Measurements from ENCODE around the gene ZNF219.

Gene ZNF219

DNA sequence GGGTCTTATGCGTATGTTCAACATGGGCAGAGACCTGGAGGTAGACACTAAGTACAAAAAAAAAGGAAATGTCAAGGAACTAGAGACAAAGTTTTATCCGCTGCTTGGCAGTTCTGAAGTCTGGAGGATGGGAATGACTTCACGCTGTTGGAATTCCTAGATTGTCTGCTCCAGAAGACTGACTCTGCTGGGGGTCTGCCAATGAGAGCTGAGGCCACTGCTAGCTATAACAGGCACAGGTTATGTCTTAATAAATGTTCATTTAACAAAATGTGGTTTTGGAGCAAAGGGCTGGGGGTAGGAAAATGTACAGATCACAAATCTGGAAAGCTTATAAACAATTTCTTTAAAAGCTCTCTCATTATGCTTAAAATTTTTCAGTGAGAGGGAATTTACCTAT, 35.0 kb downstream of the ZNF219 start:
- no peak for FAIRE-seq

DNA sequence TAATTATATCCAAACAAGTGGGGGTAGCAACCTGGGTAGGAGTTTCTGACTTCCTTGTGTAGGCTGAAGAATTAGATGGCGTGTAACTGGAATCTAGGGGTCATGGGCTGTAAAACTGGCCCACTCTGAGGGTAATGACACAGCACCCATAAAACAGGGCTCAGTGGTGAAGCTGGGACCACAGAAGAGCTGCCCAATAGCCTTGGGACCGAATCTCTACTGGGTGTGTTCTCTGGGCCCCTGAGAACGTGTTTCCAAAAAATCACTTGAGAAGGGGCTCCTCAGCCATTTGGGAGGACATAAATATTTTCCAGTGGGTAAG, 37.1 kb downstream of the ZNF219 start:
- no peak for FAIRE-seq

DNA sequence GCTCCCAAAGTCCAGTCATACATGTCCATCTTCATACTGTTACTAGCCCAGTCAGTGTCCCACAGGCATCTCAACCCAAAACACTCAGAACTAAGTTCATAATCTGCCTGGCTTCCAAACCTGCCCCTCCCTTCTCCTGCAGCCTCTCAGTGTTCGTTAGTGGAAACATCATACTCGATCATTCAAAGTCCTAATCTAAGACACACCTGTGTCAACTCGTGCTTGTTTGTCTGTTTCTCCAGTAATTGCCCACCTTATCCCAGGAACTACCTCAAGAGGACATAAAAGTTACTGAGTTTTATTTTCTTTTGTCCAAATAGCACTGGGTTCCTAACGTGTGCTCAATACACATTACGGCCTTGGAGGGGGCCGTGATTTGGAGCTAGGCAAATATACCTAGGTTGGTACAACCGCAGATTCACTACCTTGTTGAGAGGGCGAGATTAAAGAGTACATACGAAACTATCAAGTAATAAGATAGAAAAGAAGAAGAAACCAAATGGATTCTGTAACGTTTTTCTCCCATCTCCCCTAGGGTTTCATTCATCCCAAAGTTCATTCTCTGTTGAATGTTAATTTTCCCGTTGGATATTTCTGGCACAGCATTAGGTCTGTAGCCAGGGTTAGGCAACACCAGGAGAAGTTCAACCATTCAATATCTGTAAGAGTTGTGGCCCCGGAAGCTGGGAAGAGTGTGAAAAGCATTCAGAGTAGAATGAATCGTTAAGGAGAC, 37.7 kb downstream of the ZNF219 start:
- FAIRE-seq: no peak

DNA sequence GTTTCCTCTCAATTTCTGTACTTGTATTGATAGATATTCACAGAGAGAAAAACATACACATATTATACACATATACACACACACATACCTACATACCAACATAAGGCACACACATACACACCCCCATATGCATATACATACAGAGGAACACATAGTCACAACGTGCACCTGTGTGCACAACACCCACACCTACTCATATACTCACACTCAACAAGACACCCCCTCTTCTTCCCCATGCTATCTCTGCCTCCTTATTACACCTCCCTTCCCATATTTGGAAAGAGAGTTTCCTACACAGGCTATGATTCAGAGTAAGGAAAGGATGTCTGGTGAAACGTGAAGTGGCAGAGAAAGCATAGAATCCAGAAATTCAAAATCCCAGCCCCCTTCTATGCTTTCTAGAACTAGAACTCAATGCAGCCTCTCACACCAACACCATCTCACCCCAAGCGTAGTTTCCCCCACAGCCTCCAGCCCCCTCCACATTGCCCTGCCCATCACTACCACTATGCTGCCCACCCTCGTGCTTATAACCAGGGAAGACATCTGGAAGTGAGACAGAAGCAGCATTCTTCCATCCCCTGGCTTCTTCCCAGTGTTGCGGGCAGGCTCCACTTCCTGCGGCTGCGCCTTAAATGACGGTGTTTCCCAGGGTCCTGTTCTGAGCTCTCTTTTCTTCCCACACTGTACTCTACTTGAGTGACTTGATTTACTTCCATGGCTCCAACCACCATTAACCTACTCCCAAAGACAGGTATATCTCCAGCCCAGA, 38.4 kb downstream of the ZNF219 start:
- FAIRE-seq: no peak

DNA sequence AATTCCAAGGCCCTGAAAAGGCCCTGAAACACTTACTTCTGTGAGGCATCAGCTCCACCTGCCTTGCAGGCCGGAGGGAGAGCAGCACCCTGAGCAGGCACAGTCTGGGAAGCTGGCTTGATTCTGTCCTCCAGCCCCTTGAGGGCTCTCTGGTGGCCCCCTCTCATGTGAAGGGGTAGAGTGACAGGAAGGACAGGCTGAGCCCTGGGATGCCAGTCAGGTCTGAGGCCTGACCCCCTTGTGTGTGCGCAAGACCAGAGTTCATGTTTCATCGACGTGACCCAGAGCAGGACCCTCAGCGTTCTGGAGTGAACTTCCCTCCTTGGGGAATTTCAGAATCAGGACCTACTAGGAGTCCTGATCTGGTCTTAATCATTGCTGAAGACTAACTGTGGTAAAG, 39.6 kb downstream of the ZNF219 start:
- no peak for FAIRE-seq

DNA sequence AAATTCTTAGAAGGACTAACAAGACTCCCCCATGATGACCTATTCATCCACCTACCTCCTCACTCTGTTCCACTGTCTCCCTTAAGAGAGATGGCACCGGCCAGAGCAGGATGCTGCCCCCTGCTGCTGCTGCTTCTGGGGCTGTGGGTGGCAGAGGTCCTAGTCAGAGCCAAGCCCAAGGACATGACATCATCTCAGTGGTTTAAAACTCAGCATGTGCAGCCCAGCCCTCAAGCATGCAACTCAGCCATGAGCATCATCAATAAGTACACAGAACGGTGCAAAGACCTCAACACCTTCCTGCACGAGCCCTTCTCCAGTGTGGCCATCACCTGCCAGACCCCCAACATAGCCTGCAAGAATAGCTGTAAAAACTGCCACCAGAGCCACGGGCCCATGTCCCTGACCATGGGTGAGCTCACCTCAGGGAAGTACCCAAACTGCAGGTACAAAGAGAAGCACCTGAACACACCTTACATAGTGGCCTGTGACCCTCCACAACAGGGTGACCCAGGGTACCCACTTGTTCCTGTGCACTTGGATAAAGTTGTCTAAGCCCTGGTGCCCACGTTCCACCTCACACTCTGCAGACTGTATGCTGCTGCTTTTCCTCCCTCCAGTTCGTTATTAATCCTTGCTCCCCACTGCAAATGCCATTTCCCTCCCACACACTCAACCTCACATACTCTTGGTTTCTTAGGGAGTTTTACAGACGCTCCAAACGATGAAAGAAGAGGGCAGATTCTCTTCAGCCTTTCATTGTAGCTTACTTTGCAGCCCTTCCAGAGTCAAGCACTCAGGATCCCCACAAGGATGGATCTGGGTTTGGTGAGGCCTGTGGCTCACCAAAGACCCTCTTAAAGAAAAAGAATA, 40.4 kb downstream of the ZNF219 start, which contains the start of gene RNASE8:
RNASE8 (plus strand) TSS at position 20 of the 873 bp plus-strand sequence; CDS start at position 91, 71 bp downstream.
- no peak for FAIRE-seq

DNA sequence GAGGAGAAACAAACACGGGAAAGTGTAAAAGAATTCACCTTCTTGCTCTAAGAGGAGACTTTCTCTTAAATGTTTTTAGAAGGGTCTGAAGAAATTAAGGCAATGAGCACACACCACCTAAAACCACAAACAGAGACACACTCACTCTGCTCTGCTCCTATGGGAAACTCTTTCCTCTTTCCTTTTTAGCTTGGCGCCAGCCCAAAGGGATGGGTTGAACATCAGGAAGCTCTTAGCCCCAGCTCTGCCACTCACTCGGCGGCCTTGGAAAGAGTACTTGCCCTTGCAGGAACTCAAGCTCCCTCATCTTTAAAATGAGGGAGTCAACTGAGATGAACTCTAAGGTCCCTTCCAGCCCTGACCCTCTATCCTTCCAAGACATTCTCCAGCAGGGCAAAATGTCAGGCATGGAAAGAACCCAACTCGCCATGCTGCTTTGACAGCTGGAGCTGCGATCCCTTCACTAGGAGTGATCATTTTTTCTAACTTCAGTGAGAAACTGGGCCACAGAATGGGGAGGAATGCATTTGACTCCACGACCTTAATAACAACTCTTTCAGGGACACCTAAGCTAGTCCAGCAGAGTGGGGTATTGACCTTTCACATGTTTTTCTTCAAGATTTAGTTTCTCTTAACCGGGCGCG, 41.8 kb downstream of the ZNF219 start:
- no peak for FAIRE-seq

DNA sequence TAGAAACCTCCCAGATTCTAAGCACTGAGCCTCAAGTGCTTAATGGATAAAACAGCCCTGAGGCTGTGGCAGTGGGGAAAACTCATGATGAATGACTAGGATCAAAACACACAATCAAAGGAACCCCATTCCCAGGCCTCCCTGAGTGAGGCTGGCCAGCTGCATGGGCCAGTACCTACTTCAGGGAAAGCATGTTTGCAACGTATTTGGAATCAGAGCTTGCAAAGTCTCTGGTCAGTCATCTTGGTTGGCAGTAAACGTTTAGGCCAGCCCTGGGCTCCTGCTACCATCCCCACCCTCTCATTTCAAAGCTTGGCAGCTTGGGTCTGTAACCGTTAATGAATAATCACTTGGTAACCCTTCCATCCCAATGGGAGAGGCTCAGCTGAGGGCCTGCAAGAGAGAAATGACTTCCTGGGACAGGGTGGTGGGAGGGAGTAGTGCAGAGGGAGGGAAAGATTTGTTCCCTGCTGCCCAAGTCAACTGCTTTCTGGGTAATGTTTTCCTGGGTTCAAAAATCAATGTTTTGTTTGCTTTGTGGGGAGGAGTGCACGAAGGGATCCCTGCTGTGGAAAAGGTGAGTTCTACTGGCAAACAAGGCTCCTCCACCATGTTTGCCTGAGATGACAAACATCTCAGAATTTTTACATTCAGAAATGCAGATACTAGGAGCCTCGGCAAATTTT, 42.9 kb downstream of the ZNF219 start:
- no peak for FAIRE-seq

DNA sequence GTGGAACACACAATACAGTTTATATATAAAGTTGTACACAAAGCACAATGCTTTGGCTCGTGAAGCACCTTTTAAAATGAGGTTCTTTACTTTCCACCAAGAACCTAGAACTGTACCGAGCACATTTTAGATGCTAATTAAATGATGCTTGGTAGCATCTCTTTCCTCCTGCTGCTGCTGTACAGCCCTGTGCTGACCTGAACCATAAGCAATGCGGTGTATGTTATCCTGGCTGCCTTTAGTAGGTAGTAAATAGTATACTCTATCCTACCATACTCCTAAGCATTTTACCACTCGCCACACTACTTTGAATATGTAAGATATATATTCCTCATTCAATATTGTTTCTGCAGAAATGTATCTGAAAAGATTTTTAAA, 43.7 kb downstream of the ZNF219 start:
- no peak for FAIRE-seq

DNA sequence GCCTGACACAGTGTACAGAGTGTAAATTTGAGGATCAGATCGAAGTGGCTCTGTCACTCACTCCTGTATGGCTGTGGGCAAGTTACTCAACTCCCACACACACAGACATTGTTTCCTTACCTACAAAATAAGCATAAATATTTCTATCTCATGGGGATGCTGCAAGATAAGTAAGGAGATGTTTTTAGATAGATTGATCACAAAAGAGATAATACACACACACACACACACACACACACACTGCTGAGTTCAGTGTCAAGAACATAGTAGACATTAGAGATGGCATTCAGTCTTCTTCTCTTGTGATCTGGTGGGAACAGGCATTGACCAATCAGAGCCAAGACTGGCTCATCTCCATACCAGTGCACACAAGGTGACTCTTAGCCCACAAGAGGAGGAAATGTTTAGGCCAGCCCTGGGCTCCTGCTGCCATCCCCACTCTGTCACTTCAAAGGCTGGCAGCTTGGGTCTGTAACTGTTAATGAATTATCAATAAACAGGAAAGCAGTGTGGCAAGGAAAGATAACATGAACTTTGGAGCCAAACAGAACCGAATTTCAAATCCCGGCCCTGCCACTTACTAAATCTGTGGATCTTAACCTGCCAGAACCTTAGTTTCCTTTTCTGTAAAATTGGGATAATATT, 44.2 kb downstream of the ZNF219 start:
- FAIRE-seq: no peak

DNA sequence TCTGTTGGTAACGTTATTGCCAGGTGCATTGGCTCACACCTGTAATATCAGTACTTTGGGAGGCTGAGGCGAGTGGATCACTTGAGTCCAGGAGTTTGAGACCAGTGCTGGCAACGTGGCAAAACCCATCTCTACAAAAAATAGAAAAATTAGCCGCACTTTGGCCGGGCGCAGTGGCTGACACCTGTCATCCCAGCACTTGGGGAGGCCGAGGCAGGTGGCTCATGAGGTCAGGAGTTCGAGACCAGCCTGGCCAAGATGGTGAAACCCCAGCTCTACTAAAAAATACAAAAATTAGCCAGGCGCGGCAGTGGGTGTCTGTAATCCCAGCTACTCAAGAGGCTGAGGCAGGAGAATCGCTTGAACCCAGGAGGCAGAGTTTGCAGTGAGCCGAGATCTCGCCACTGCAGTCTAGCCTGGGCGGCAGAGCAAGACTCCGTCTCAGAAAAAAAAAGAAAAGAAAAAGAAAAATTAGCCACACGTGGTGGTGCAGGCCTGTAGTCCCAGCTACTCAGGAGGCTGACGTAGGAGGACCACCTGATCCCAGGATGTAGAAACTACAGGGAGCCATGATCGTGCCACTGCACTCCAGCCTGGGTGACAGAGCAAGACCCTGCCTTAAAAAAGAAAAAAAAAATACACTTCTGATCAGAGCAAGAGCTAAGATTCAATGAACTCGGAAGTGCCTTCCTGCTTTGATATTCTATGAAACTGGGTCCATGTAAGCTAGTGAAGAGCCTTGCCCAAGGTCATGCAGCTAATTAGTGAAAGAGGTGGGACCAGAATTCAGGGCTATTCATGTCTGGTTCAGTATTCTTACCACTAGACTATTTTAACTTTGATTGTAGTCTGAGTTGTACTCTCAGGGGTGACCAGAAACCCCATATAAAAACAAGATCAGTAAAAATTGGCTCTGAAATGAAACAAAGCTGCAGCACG, 45.0 kb downstream of the ZNF219 start:
- no peak for FAIRE-seq

DNA sequence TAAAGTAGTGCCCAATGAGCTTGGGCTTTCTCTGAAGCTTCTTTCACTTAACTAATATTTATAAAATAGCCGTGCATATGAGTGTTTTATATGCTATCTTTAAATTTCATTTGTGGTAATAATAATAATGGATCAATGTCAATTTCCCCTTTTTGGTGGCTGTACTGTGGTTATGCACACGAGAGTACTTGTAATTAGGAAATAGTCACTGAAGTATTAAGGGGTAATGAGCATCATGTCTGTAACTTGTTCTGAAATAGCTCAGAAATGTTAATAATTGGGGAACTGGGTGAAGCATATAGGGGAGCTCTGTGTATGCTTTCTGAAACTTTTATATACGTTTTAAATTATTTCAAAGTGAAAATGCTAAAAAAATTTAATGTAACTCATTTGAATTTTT, 47.9 kb downstream of the ZNF219 start:
- FAIRE-seq: no peak

DNA sequence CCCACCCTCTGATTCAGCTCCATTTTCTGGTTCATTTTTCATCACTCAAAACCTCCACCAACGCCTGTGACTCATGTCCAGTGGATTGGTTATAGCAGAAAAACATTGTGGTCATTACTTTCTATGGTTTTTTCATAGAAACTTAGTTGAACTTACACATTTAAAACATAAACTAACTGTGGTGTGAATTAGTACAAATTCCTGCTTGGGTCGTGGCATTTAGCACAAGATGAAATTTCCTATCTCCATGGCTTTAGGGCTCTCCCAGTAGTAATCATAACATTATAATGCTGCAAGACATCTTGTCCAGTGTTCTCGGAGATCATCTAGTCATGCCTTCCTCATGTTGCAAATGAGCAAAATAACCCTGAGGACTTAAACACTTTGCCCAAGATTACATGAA, 49.2 kb downstream of the ZNF219 start:
- no peak for FAIRE-seq

DNA sequence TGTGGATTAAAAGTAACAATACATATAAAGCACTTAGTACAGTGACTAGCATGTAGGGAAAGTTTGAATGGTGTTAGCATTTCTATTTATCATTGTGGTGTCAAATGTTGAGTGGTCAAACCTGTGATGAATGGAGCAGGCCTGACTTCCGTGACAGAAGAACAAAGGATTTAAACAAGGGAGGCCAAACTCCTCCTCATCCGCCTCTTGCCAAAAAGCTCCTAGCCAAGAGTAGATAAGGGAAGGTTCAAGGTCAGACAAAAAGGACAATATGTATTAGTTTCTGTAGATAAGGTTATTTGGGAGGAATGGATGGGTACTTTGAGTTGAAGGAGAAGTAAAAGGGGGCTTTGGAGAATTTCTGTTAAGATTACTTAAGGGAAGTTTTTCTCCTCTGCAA, 49.8 kb downstream of the ZNF219 start:
- no peak for FAIRE-seq

DNA sequence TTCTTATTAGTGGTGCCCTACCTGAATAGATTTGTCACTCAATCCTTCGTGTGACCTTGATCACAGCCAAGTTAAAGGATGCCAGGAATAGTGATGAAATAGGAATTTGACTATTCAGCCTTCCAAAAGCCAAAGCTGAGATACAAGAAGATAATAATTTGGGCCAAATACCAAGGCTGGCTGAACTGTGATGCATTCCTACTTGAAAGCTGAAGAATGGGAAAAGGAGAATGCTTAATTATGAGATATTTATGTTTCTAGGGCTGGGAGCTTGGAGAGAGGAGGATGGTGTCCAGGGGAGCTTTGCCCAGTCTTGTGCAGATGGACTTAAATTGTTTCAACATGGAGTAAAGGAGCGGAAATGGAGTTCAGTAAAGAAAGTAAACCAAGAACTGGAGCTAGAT, 51.1 kb downstream of the ZNF219 start:
- no peak for FAIRE-seq

DNA sequence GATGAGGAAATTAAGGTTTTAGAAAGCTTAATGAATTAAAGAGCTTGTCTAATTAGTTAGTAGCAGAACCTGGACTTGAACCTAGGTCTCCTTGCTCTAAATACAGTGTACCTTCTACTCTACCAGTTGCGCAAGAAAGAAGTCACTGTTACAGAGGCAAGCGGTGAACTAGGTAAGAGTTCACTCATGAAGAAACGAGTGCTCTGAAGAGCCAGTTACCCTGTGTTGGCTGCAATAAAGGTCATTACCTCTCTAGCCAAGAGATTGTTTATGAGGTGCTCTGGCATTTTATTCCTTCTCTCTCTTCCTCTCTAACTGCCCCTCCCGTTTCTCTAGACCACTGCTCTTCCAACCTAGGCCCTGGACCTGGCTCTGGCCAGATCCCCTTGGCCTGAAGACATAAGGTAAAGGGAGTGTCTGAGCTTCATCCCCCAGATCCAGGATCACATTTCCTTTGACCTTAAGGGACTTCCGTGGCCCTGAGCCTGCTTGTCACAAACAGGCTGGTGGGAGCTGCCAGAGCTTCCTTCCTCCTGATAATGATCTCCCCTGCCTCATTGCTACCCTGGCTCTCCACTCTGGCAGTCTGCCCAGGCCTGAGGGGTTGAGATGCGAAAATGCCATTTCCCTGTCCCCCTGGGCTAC, 54.4 kb downstream of the ZNF219 start:
- FAIRE-seq: no peak

DNA sequence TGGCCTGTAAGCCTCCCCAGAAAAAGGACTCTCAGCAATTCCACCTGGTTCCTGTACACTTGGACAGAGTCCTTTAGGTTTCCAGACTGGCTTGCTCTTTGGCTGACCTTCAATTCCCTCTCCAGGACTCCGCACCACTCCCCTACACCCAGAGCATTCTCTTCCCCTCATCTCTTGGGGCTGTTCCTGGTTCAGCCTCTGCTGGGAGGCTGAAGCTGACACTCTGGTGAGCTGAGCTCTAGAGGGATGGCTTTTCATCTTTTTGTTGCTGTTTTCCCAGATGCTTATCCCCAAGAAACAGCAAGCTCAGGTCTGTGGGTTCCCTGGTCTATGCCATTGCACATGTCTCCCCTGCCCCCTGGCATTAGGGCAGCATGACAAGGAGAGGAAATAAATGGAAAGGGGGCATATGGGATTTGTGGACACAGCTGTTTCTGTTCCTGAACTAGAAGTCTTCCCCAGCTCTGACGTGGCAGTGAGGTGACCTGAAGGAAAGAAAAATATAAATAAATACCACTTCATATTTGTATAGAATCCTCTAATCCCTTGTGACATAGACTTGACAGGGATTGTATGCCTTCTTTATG, 55.0 kb downstream of the ZNF219 start:
- no peak for FAIRE-seq

DNA sequence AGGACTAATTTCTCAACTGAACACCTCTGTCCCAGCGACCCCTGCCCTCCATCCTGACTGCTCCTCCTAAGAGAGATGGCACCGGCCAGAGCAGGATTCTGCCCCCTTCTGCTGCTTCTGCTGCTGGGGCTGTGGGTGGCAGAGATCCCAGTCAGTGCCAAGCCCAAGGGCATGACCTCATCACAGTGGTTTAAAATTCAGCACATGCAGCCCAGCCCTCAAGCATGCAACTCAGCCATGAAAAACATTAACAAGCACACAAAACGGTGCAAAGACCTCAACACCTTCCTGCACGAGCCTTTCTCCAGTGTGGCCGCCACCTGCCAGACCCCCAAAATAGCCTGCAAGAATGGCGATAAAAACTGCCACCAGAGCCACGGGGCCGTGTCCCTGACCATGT, 55.5 kb downstream of the ZNF219 start:
- FAIRE-seq: no peak

DNA sequence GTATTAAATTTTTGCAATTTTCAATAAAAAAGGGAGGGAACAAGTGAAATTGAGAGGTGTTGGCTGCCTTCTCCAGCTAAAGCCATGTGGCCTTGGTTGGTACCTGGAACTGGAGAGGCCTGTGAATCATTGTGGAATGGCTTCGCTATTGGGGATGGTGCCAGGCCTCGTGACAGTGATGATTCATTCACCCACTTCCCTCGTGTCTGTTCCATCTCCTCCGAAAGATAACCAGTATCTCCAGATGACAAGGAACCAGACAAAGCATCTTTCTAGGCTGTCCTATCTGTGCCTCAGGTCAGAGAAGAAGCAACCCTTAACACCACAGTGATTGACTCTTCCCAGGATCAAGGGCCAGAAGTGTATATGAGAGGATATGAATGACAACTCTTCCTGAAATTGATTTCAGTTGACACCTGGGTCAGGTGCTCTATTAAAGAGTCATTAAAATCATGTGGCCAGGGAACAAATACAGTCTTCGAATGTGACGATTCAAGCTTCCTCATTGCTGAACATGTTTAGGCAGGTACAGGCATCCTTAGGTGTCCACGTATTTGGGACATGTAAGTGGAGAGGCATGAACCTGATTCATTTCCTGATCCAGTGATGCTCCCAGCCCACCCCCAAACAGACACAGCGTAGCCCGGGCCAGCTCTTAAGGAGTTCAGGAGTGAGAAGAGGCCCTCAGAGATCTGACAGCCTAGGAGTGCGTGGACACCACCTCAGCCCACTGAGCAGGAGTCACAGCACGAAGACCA, 56.6 kb downstream of the ZNF219 start, which contains the start of gene RNASE7:
RNASE7 (plus strand) TSS at position 687 of the 758 bp plus-strand sequence. CDS start 631 bp downstream, outside the sequence.
- no peak for FAIRE-seq

Data from colon (tissue), 2 donors.